Peyer's patch (tissue), 4 donors: ENCODE data around the gene ITGB6. TPM values are rescaled to one million over a fixed set of nuclear protein-coding genes. Genes with fewer than 3 reads are reported as not detected.

Experiments
- DNase-seq, 3 donors: peaks; one replicate each; pipeline ENCODE4 v3.0.0-alpha.2; 2017 to 2019
- H3K27ac ChIP-seq, 4 donors: fragments of 200-600 bp; sonication (generic); one replicate each; pipeline ENCODE4 v1.5.1; 2016 to 2019
- H3K27me3 ChIP-seq, 2 donors: fragments of 200-600 bp; sonication (generic); one replicate each; pipeline ENCODE4 v1.5.1; 2019
- H3K36me3 ChIP-seq, 3 donors: fragments of 200-600 bp; sonication (generic); one replicate each; pipeline ENCODE4 v1.5.1; 2016 to 2019
- H3K4me1 ChIP-seq, 4 donors: fragments of 200-600 bp; sonication (generic); one replicate each; pipeline ENCODE4 v1.5.1; 2016 to 2019
- H3K4me3 ChIP-seq, 4 donors: fragments of 200-600 bp; sonication (generic); 1 replicate in 3 of 4; 2 replicates in 1 of 4; pipeline ENCODE4 v1.5.1; 2016 to 2019; ENCODE audit warnings: mild to moderate bottlenecking in 1 of 4
- H3K9me3 ChIP-seq, 4 donors: fragments of 200-600 bp; sonication (generic); one replicate each; pipeline ENCODE4 v1.5.1; 2016 to 2019; ENCODE audit warnings: mild to moderate bottlenecking in 1 of 4
- CTCF ChIP-seq, 6 experiments: fragments of 450-650 bp in 4 of 6; fragments of 200-600 bp in 2 of 6; sonication (generic) in 1 of 6; IDR thresholded peaks; one replicate each; pipeline ENCODE4 v1.5.1; 2017 to 2019; ENCODE audit warnings: antibody characterized with exemption in 6 of 6, mild to moderate bottlenecking in 3 of 6, moderate library complexity in 1 of 6
- POLR2A ChIP-seq, 2 donors: fragments of 450-650 bp; IDR thresholded peaks; one replicate each; pipeline ENCODE4 v1.5.1; 2017; ENCODE audit warnings: antibody characterized with exemption in 2 of 2, mild to moderate bottlenecking in 2 of 2, moderate library complexity in 2 of 2
- total RNA-seq, 4 donors: library from RNA; depleted of rRNA; stranded (reverse); fragments of >200 nt; gene quantifications; one replicate each; pipeline ENCODE4 v1.1.0, GENCODE V29; 2016

ITGB6 gene
- total RNA-seq, 4 donors from 2014 or later, result 9.9 to 21.5 (median 15.3) TPM

- Histone ChIP-seq H3K4me1 (peaks cover 0 to 38% (median 9%) of the 10 kb centered on the region in 4 donors), H3K27me3 (no peaks in the 10 kb centered on the region), H3K36me3 (no peaks in the 10 kb centered on the region), H3K4me3 (no peak overlapping the region), H3K9me3 (no peaks in the 10 kb centered on the region), H3K27ac (peak overlapping the region in 3 of 4 donors; percentile 47 to 86 (median 76))
- peak in 2 of 3 donors; percentile 84 to 92 for DNase-seq
- TF ChIP-seq CTCF (IDR thresholded peaks at IDR 0.05) (no peak), POLR2A (IDR thresholded peaks at IDR 0.05) (peak in 1 of 2 donors; percentile 22)
These were observed 5.4 kb upstream of the ITGB6 start for GRCh38 chr2:160205505-160205904.

GRCh38 chr2:160203422-160203821 is 3.4 kb upstream of the ITGB6 start:
- Histone ChIP-seq H3K27ac (no peak overlapping the region), H3K4me1 (peaks cover 0 to 17% (median 3%) of the 10 kb centered on the region in 4 donors), H3K27me3 (no peaks in the 10 kb centered on the region), H3K36me3 (no peaks in the 10 kb centered on the region), H3K9me3 (no peaks in the 10 kb centered on the region), H3K4me3 (no peak overlapping the region)
- no peak for TF ChIP-seq CTCF (IDR thresholded peaks at IDR 0.05)
- TF ChIP-seq POLR2A (IDR thresholded peaks at IDR 0.05), result no peak
- DNase-seq, result no peak

- no peak overlapping the region for H3K27ac ChIP-seq
- H3K4me1 ChIP-seq, result peaks cover 0 to 15% (median 0%) of the 10 kb centered on the region in 4 donors
- H3K27me3 ChIP-seq, result no peaks in the 10 kb centered on the region
- TF ChIP-seq POLR2A (IDR thresholded peaks at IDR 0.05), result no peak
- H3K4me3 ChIP-seq, result no peak overlapping the region
- DNase-seq, result no peak
- no peaks in the 10 kb centered on the region for H3K36me3 ChIP-seq
- no peaks in the 10 kb centered on the region for H3K9me3 ChIP-seq
These were observed 2.9 kb upstream of the ITGB6 start for GRCh38 chr2:160203007-160203406.

GRCh38 chr2:160201849-160202539 is 1.9 kb upstream of the ITGB6 start:
- H3K36me3 ChIP-seq, result no peaks in the 10 kb centered on the region
- no peak overlapping the region for H3K27ac ChIP-seq
- no peak for DNase-seq
- TF ChIP-seq POLR2A (IDR thresholded peaks at IDR 0.05) (no peak), CTCF (IDR thresholded peaks at IDR 0.05) (no peak)
- no peaks in the 10 kb centered on the region for H3K9me3 ChIP-seq
- H3K4me1 ChIP-seq, result peaks cover 0 to 5% (median 0%) of the 10 kb centered on the region in 4 donors
- H3K27me3 ChIP-seq, result no peaks in the 10 kb centered on the region
- H3K4me3 ChIP-seq, result no peak overlapping the region

GRCh38 chr2:160200921-160201320 is 849 bp upstream of the ITGB6 start:
- TF ChIP-seq CTCF (IDR thresholded peaks at IDR 0.05) (no peak), POLR2A (IDR thresholded peaks at IDR 0.05) (no peak)
- Histone ChIP-seq H3K9me3 (no peaks in the 10 kb centered on the region), H3K27me3 (no peaks in the 10 kb centered on the region), H3K36me3 (no peaks in the 10 kb centered on the region), H3K4me3 (no peak overlapping the region), H3K4me1 (peaks cover 0 to 2% (median 0%) of the 10 kb centered on the region in 4 donors), H3K27ac (no peak overlapping the region)
- DNase-seq, result no peak

GRCh38 chr2:160199053-160199452 is 1.0 kb downstream of the ITGB6 start:
- Histone ChIP-seq H3K4me1 (no peaks in the 10 kb centered on the region), H3K36me3 (no peaks in the 10 kb centered on the region), H3K27ac (peak overlapping the region in 2 of 4 donors; percentile 18 to 49), H3K9me3 (no peaks in the 10 kb centered on the region), H3K27me3 (no peaks in the 10 kb centered on the region), H3K4me3 (peak overlapping the region in 2 of 4 donors; percentile 41 to 51)
- TF ChIP-seq CTCF (IDR thresholded peaks at IDR 0.05), result no peak
- no peak for DNase-seq
